Vagina (tissue), 2 donors: ENCODE data around the gene KIF16B.

ENCODE experiments used
- CTCF ChIP-seq, 3 experiments: fragments of 450-650 bp in 2 of 3; fragments of 200-600 bp in 1 of 3; sonication (generic) in 1 of 3; IDR thresholded peaks; one replicate each; pipeline ENCODE4 v1.5.1; 2017 to 2019; ENCODE audit warnings: antibody characterized with exemption in 3 of 3, mild to moderate bottlenecking in 2 of 3, moderate library complexity in 2 of 3
- POLR2A ChIP-seq, 2 donors: fragments of 450-650 bp; IDR thresholded peaks; one replicate each; pipeline ENCODE4 v1.6.1; 2017; ENCODE audit warnings: antibody characterized with exemption in 2 of 2, mild to moderate bottlenecking in 2 of 2, moderate library complexity in 2 of 2
- POLR2AphosphoS5 ChIP-seq, 2 donors: sonication (generic); formaldehyde crosslinking; IDR thresholded peaks; one replicate each; pipeline ENCODE4 v1.9.0; 2017; ENCODE audit warnings: antibody characterized with exemption in 2 of 2, mild to moderate bottlenecking in 2 of 2, low read depth in 1 of 2; ENCODE audit not compliant: insufficient read depth in 1 of 2

- TF ChIP-seq CTCF (IDR thresholded peaks at IDR 0.05) (no peak), POLR2AphosphoS5 (IDR thresholded peaks at IDR 0.05; ENCODE audit: insufficient read depth in 1 of 2, low read depth in 1 of 2) (no peak), POLR2A (IDR thresholded peaks at IDR 0.05) (no peak)
Measured at GRCh38 chr20:16337707-16338106, 235.5 kb downstream of the KIF16B start.
